OCI-LY3 (cell line): Measurements from ENCODE around the gene EPHB2.

Experiments
- CTCF ChIP-seq: fragments of 200-600, 300-600 bp; sonication (generic); IDR thresholded peaks from 2 replicates; pipeline ENCODE4 v1.5.1; 2014; ENCODE audit warnings: antibody characterized with exemption, low read length, low read depth
- EZH2phosphoT487 ChIP-seq: fragments of 200-600 bp; shearing (Covaris generic); IDR thresholded peaks from 2 replicates; pipeline ENCODE4 v1.6.1; 2018; ENCODE audit warnings: antibody characterized with exemption, mixed run types, low read depth

DNA sequence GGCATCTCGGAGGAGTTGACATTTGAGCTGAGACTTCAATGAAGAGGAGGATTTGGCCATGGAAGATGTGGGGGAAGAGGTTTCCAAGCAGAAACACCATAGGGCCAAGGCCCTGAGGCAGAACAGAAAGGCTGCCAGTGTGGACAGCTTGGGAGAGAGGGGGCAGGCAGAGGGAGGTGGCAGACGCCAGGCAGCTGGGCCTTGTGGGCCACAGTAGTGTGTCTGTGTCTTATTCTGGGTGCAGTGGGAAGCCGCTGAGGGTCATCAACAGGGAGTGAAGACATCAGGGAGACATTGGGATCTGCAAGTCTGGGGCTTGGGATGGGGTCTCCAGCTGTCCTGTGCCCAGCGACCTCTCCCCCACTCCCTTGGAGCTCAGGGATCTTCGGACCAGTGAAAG, 165.2 kb downstream of the EPHB2 start:
- no peak for TF ChIP-seq CTCF
- no peak for TF ChIP-seq EZH2phosphoT487
